GM19351 (cell line): ENCODE measurements around the gene MSL1.

Experiments used
- ATAC-seq: cut with Tn5 transposase; IDR thresholded peaks from one replicate; pipeline ENCODE4 v1.9.1; 2021; ENCODE audit warnings: mild to moderate bottlenecking, moderate library complexity; ENCODE audit not compliant: unreplicated experiment

Gene MSL1

DNA sequence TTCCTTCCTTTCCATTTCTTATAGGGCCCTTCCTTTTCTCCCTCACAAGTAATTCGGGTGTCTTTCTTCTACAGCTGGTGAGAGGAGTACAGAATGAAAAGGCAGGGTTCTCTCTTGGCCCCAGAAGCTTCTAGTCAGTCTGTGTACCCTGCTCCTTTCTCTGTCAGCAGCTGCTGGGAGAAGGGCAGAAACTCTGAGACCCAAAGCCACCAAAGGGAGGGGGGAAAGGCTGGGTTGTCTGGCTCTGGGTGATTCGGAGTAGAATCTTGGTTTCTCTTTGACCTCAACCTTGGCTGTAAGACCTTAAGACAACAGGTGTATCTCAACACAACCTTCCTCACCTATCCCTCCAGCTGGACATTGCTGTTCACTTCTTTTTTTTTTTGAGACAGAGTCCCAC, 18.1 kb upstream of the MSL1 start:
- no peak for ATAC-seq

DNA sequence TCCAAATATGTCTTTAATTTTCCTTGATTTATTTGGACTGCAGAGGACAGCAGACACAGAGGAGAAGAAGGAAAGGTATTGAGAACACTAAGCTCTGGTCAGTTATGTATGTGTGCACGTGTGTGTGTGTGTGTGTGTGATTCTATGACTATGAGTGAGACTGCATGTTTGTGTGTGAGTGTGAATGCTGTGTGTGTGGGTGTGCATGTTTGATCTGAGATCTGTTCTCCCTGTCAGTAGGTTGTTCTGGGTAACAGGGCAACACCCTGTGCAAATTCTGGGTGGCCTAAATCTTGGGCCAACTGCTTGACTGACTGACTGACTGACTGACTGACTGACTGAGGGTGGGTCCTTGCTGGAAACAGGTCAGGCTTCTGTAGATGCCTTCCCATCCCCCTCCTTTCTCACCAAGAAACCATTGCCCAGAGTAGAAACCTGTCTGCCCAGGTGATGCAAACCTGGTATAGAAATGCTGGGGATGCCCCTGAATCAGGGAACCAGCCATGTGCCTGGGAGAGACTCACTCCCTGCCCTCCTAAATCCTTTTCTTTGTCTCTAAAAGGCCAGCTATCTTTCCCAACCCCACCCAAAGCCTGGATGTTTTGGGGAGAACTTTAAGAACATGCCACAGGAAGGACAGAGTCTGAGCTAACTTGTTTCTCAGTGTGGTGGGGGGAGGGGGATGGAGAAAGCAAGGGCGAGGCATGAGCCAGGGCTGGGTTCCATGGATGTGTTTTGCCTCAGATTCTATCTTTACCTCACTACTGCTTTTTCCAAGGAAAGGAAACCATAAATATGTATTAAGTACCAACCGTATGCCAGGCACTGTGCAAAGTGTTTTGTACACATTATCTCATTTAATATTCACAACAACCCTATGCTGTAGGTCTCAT, 16.9 kb upstream of the MSL1 start:
- ATAC-seq = no peak

GRCh38 chr17:40105861-40106759, 15.7 kb upstream of the MSL1 start:
- no peak for ATAC-seq

GRCh38 chr17:40106760-40107521, 14.8 kb upstream of the MSL1 start:
- no peak for ATAC-seq

DNA sequence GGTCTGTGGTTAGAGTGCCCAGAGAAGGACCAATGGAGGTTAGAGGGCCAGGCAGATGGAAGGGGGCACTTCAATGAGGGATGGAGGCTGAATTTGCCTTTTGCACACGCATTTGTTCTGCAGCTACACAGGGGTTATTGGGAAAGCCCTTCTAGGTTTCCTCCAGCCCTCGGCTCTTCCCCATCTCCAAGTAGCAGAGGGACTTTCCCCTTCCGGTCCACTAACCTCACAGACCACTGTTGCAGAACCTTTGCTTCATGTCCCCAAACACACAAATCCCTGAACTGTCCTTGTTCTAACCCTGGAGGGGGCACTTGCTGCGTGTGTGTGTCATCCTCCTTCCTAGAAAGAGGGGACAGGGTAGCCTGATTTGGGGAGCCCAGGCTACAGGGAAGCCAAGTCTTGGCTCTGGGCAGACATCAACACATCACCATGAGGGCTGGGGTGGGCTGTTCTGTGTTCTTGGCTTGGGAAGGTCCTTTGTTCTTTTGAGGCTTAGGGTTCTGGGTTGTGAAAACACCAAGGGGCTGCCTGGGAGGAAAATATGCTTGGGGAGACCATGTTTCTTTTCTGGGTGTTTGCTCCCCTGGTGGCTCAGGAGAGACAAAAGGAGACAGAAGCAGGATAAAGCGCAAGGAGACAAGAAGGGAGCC, 14.1 kb upstream of the MSL1 start:
- no peak for ATAC-seq

DNA sequence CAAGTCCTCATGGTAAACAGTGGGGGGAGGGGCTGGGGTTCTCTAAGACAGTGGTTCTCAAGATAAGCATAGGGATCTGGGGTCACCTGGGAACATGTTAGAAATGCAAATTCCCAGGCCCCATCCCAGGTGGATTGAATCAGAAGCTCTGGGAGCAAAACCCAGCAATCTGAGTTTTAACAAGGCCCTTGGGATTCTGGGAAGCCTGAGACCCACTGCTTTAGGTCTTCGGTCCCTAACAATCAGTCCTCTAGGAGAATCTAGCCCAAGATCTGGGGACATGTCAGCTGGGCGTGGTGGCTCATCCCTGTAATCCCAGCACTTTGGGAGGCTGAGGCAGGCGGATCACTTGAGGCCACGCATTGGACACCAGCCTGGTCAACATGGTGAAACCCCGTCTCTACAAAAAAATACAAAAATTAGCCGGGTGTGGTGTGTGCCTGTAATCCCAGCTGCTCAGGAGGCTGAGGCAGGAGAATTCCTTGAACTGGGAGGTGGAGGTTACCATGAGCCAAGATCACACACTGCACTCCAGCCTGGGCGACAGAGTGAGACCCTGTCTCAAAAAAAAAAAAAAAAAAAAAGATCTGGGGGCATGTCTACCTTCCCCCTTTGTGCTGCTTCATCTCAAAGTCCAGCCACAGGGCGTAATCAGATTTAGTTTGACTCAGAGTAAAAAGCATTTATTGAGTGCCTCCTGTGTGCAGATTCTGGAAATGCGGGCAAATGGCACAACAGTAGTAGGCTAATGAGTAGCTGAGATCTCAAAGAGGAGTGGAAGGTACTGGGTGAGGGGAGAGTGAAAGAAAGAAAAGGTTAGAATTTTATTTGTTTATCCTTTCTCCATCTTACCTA, 12.6 kb upstream of the MSL1 start:
- no peak for ATAC-seq

DNA sequence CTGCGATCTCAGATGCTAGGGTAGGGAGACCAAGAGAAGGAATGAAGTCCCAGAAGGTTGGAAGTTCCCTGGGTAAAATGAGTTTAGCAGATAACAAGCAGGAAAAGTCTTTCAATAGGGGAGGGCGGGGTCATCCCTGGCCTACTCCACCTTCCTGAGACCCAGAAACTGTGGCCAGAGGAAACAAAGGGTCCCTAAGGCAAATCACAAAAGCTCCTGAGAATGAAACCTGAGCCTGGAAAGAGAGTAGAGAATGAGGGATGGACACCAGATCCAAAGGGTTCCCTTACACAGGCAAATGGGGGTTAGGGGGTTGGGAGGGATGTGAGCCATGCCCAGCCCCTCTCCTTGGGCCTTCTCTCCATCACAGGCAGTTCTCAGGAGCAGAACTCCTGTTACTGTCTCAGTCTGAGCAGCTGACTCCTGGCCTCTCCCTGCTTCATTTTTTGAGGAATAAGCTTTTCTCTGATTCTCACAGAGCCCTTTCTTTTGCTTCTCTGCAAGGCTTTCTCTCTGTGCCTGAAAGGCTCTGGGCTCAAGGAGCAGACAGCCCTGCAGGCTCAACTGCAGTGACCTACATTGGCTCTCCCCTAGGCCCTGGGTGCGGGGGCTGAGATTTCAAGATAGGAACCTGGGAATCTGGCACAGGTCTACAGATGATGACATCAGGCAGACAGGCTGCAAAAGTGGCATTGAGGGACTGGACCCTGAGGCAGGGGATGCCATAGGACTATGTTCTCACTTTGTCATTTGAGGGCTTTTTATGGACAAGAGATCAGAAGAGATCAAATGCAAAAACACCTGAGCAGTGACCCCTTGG, 11.5 kb upstream of the MSL1 start:
- no peak for ATAC-seq

DNA sequence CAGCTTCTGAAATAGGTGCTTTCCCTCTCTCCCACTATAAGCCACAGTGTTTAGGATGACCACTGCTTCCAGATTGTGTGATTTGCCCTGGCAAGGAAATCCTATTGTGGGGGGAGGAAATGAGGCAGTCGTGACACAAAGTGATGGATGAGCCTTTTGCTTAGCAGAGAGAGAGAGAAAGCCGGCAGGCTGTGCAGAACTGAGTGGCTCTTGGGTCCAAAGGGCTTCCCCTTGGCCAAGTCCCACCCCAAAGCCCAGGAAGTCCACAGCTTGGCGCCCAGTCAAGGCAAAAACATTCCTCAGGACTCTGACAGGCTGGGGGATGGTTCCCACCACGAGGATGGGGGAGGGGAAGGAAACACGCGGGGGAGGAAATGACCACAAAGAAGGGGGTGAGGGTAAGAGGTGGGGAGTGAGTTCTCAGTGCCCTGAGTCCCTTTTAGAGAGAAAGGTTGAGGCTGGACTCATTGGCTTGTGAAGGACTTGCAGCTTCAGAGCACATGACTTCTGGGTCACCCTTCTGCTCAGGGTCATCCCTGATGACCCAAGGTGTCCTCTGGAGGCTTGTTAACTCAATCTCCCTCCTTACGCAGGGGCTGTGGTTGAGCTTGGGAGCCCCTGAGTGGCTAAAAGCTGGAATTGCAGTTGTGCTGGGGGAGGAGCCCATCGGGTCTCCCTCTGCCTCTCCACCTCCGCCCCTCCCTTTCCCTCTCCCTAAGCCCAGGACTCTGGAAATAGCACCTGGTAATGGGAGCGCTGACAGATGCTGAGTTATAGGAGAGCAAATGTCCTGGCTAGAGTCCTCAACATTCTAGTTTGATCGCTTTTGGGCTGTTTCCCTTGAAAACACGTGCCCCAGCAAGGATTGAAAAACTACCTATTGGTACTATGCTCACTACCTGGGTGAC, 10.3 kb upstream of the MSL1 start:
- peak; percentile 46 for ATAC-seq

DNA sequence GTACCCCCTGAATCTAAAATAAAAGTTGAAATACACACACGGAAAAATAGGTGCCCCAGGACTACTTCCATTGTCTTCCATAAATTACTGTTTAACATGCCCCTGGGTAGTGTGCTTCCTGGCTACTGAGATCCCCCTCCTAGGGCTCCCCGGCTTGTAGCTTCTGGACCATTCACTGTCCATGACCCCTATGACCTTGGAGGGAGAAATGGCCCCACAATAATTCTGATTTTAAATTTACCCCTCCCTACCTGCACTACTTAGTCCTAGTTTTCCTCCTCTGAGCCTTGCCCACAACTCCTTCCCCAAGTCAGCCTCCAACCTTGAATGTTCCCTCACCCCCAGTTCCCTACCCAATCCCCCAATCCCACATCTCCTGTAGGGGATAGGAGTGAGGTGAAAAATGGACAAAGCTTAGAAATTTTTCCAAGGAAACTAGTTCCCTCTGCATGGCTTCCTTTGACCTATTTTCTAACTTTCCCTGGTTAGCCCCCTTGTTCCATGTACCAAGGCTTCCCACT, 9.5 kb upstream of the MSL1 start:
- ATAC-seq = no peak

DNA sequence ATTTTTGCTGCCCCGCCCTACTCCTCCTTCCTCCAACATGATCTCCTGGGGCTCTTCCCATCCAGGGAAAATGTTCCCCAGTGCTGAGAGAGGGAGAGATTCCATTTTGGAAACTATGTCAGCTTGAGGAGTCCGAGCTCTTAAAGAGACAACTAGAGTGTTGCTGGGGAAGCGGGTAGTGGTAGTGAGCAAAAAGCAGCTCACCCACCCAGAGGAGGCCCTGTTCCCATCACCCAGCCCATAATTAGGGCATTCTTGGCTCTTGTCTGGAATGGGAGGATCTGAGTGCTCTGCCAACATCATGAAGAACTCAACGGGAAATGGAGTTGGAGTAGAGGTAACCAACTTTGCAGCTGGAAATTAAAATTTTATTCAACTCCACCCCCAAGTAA, 9.1 kb upstream of the MSL1 start:
- no peak for ATAC-seq

- peak; percentile 83 for ATAC-seq
Measured at GRCh38 chr17:40113110-40113906, 8.5 kb upstream of the MSL1 start.

- ATAC-seq = no peak
Measured at GRCh38 chr17:40113907-40114245, 7.9 kb upstream of the MSL1 start.

DNA sequence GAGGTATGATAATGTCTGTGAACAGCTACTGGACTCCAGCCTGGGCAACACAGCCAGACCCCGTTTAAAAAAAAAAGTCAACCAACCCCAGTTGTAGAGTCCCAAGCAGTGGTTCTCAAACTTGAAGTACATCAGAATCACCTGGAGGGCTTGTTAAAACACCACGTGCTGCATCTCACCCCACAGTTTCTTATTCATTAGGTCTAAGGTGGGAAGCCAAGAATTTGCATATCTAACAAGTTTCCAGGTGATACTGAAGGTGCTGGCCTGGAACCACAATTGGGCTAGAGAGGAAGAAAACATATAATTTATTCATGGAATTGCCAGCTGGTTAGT, 6.7 kb upstream of the MSL1 start:
- no peak for ATAC-seq

GRCh38 chr17:40122136-40122998, 596 bp downstream of the MSL1 start:
- ATAC-seq = no peak

GRCh38 chr17:40122999-40123810, 1.4 kb downstream of the MSL1 start:
- no peak for ATAC-seq

DNA sequence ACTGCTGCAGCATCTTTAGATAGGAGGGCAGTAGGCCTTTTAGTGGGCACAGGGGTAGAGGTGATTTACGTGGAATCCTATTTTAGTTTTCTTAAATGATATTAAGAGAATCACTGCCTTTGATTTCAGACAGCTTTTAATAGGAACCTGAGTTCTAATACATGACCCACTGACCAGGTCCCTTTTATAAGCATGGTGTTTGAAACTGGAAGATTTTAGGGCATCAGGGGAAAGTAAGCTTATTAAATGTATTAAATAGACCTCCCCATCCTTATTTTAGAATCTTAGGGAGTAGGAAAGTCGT, 2.0 kb downstream of the MSL1 start:
- no peak for ATAC-seq
